Measurements from ENCODE around the gene RASSF3. TPM values are rescaled to one million over a fixed set of nuclear protein-coding genes. Genes with fewer than 3 reads are reported as not detected.
"Not testable (repeated sequence)": the region's sequence is repeated elsewhere in the genome, so short reads cannot be mapped to it uniquely, and the experiment has no call there.

RASSF3 gene
- total RNA-seq, 2 donors from 2014 or later = 40.6 to 55.7 TPM

DNA sequence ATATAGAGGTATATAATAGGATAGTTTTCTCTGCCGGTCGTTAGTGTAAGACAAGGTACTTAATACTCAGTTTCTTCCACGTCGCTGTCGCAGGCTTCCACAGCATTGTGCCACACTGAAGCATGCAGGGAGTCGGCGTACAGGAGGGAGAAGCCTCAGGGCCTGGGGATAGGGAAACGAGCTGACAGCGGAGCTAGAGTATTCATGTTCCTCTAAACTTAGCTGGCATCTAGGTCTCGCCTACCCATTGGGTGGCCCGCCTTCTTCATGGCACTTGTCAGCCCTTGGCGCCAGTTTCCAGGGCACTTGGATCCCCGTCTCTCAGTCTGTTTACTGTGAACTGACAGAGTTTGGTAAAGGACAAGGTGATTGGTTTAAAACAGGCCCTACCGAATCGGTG, 75.3 kb downstream of the RASSF3 start:
- intact Hi-C loops (cut with DNase I) = no loop called here
- no peak for DNase-seq (ENCODE audit: low spot score)
- Histone ChIP-seq H3K27ac (no peak overlapping the region), H3K9me3 (no peaks in the 10 kb centered on the region), H3K4me3 (no peak overlapping the region), H3K4me1 (replicated peaks) (peaks cover 7% of the 10 kb centered on the region), H3K36me3 (no peaks in the 10 kb centered on the region), H3K27me3 (replicated peaks; ENCODE audit: insufficient read depth) (no peaks in the 10 kb centered on the region)
- no peak for TF ChIP-seq POLR2AphosphoS5 (IDR thresholded peaks at IDR 0.05)
- TF ChIP-seq, protein P1, sequence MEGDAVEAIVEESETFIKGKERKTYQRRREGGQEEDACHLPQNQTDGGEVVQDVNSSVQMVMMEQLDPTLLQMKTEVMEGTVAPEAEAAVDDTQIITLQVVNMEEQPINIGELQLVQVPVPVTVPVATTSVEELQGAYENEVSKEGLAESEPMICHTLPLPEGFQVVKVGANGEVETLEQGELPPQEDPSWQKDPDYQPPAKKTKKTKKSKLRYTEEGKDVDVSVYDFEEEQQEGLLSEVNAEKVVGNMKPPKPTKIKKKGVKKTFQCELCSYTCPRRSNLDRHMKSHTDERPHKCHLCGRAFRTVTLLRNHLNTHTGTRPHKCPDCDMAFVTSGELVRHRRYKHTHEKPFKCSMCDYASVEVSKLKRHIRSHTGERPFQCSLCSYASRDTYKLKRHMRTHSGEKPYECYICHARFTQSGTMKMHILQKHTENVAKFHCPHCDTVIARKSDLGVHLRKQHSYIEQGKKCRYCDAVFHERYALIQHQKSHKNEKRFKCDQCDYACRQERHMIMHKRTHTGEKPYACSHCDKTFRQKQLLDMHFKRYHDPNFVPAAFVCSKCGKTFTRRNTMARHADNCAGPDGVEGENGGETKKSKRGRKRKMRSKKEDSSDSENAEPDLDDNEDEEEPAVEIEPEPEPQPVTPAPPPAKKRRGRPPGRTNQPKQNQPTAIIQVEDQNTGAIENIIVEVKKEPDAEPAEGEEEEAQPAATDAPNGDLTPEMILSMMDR (IDR thresholded peaks at IDR 0.05) = no peak
- TF ChIP-seq POLR2A (IDR thresholded peaks at IDR 0.05) = no peak
- WGBS = 95% methylated on average over 15 of the region's 15 CpGs

DNA sequence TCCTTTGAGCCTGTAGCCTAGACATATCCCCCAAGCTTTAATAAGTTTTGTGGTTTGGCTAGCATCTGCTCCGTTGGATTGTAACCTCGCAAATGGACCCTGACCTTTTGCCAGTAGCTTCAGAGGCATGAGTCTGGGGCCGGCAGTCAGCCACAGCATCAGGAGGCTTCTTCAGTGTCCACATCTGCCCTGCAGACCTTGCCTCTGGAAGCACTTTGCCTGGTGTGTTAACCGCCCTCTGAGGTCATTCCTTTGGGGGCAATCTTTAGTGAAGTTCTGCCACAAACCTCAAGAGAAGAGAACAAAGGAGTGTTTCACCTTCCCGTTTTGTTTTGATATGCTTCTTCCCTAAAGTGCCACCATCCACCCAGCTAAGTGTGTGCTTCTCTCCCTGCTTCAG, 77.5 kb downstream of the RASSF3 start:
- H3K27ac ChIP-seq = peak overlapping the region; percentile 49 to 66

DNA sequence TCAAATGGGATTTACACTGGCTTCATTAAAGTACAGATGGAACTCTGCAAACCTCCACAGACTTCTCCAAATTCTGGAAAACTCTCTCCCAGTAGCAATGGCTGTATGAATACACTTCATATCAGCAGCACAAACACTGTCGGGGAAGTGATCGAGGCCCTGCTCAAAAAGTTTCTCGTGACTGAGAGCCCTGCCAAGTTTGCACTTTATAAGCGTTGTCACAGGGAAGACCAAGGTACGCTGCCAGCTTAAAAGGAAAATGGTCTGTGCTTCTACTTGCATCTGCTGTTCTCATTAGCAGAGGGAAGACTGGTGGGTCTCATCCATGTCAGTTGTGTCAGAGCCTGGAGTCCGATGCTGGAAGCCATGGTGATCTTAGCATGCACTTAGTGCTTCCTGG, 77.9 kb downstream of the RASSF3 start:
- Histone ChIP-seq H3K27me3 (replicated peaks; ENCODE audit: insufficient read depth) (no peaks in the 10 kb centered on the region), H3K4me1 (replicated peaks) (peaks cover 7% of the 10 kb centered on the region), H3K27ac (peak overlapping the region; percentile 49 to 66), H3K36me3 (no peaks in the 10 kb centered on the region), H3K9me3 (no peaks in the 10 kb centered on the region), H3K4me3 (no peak overlapping the region)
- intact Hi-C loops (cut with DNase I) = no loop called here
- WGBS = 31% methylated on average over 6 of the region's 6 CpGs
- DNase-seq (ENCODE audit: low spot score) = peak; percentile 72
- TF ChIP-seq, protein P1 (IDR thresholded peaks at IDR 0.05) = no peak
- peak; percentile 80 for TF ChIP-seq POLR2AphosphoS5 (IDR thresholded peaks at IDR 0.05)

More for the DNA sequence above, 77.5 kb downstream of the RASSF3 start:
- Histone ChIP-seq H3K27me3 (replicated peaks; ENCODE audit: insufficient read depth) (no peaks in the 10 kb centered on the region), H3K9me3 (no peaks in the 10 kb centered on the region), H3K4me1 (replicated peaks) (peaks cover 7% of the 10 kb centered on the region), H3K4me3 (no peak overlapping the region), H3K36me3 (no peaks in the 10 kb centered on the region)
- DNase-seq (ENCODE audit: low spot score) = no peak
- TF ChIP-seq POLR2AphosphoS5 (IDR thresholded peaks at IDR 0.05) = no peak
- TF ChIP-seq POLR2A (IDR thresholded peaks at IDR 0.05) = no peak
- TF ChIP-seq, protein P1 (IDR thresholded peaks at IDR 0.05) = no peak
- 34% methylated on average over 5 of the region's 5 CpGs for WGBS
- intact Hi-C loops (cut with DNase I) = no loop called here

DNA sequence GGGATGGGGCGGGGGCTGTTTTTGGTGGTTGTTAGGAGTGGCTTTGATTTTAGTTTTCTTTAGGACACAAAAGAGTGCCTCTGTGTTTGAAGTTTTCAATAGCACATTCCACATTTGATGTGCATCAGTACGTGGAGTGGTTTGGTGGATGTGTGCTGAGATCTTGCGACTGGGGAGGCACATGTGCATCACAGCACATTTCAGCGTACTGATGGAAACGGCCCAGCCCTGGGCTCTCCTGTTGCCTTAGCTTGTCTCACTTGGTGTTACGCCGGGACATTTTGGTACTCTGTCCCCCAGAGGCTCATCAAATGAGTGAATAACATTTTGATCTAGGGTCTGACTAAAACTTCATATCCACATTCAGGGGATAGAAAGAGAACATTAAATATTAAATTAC, 78.4 kb downstream of the RASSF3 start:
- intact Hi-C loops (cut with DNase I) = no loop called here
- Histone ChIP-seq H3K4me1 (replicated peaks) (peaks cover 7% of the 10 kb centered on the region), H3K9me3 (no peaks in the 10 kb centered on the region), H3K27me3 (replicated peaks; ENCODE audit: insufficient read depth) (no peaks in the 10 kb centered on the region), H3K36me3 (no peaks in the 10 kb centered on the region), H3K4me3 (no peak overlapping the region), H3K27ac (peak overlapping the region; percentile 49 to 66)
- TF ChIP-seq, protein P1 (IDR thresholded peaks at IDR 0.05) = no peak
- TF ChIP-seq POLR2AphosphoS5 (IDR thresholded peaks at IDR 0.05) = no peak
- 72% methylated on average over 7 of the region's 7 CpGs for WGBS
- DNase-seq (ENCODE audit: low spot score) = no peak

DNA sequence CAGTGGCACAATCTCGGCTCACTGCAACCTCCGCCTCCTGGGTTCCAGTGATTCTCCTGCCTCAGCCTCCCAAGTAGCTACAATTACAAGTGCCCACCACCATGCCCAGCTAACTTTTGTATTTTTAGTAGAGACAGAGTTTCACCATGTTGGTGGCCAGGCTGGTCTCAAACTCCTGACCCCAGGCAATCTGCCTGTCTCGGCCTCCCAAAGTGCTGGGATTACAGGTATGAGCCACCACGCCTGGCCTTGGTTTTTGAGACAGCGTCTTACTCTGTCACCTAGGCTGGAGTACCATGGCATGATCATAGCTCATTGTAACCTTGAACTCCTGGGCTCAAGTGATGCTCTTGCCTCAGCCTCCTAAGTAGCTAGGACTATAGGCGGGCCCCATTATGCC, 79.9 kb downstream of the RASSF3 start:
- not testable (repeated sequence) for H3K9me3 ChIP-seq; H3K4me1 ChIP-seq (replicated peaks); H3K27ac ChIP-seq; H3K4me3 ChIP-seq; H3K36me3 ChIP-seq; DNase-seq (ENCODE audit: low spot score); H3K27me3 ChIP-seq (replicated peaks; ENCODE audit: insufficient read depth)
- 100% methylated on average over 6 of the region's 6 CpGs for WGBS
- intact Hi-C loops (cut with DNase I) = loop anchor here (5.0 kb wide), 1 partner anchor 78 kb away; the partner anchor contains the start of gene RASSF3
